Spleen (tissue), 11 donors: ENCODE data around the gene ZNF205. TPM values are rescaled to one million over a fixed set of nuclear protein-coding genes. Genes with fewer than 3 reads are reported as not detected.

ENCODE experiments used
- DNase-seq: peaks from one replicate; pipeline ENCODE4 v3.0.0-alpha.2; 2020
- H3K27ac ChIP-seq, 8 donors: fragments of 200-600 bp; sonication (generic) in 7 of 8; 1 replicate in 4 of 8; 2 replicates in 4 of 8; pipeline versions ENCODE4 v1.5.0 to v1.8.0; 2016 to 2021; ENCODE audit warnings: inconsistent platforms in 4 of 8, mild to moderate bottlenecking in 4 of 8, moderate library complexity in 1 of 8
- H3K27me3 ChIP-seq, 7 donors: fragments of 200-600 bp; sonication (generic) in 6 of 7; replicated peaks in 1 of 7; 1 replicate in 4 of 7; 2 replicates in 3 of 7; pipeline versions ENCODE4 v1.5.0 to v1.8.0; 2016 to 2021; ENCODE audit warnings: inconsistent platforms in 3 of 7, mild to moderate bottlenecking in 1 of 7
- H3K36me3 ChIP-seq, 6 donors: fragments of 200-600 bp; sonication (generic) in 5 of 6; 1 replicate in 4 of 6; 2 replicates in 2 of 6; pipeline versions ENCODE4 v1.5.0 to v1.8.0; 2016 to 2021; ENCODE audit warnings: inconsistent platforms in 2 of 6
- H3K4me1 ChIP-seq, 6 donors: fragments of 200-600 bp; sonication (generic) in 5 of 6; 1 replicate in 3 of 6; 2 replicates in 3 of 6; pipeline versions ENCODE4 v1.5.0 to v1.8.0; 2016 to 2021; ENCODE audit warnings: inconsistent platforms in 3 of 6
- H3K4me3 ChIP-seq, 8 donors: fragments of 200-600 bp; sonication (generic) in 7 of 8; 1 replicate in 4 of 8; 2 replicates in 4 of 8; pipeline versions ENCODE4 v1.5.0 to v1.8.0; 2016 to 2021; ENCODE audit warnings: inconsistent platforms in 4 of 8, mild to moderate bottlenecking in 4 of 8, moderate library complexity in 2 of 8
- H3K9me3 ChIP-seq, 8 donors: fragments of 200-600 bp; sonication (generic) in 7 of 8; 1 replicate in 4 of 8; 2 replicates in 4 of 8; pipeline versions ENCODE4 v1.5.0 to v1.8.0; 2016 to 2021; ENCODE audit warnings: inconsistent platforms in 4 of 8
- POLR2A ChIP-seq, 3 donors: fragments of 450-650 bp; IDR thresholded peaks; one replicate each; pipeline ENCODE4 v1.5.1; 2017; ENCODE audit warnings: antibody characterized with exemption in 3 of 3, mild to moderate bottlenecking in 1 of 3
- POLR2AphosphoS5 ChIP-seq, 3 donors: sonication (generic); formaldehyde crosslinking; IDR thresholded peaks; one replicate each; pipeline ENCODE4 v1.5.1; 2017; ENCODE audit warnings: antibody characterized with exemption in 3 of 3
- WGBS, 5 donors: extraction: QIAGEN DNeasy Blood & Tissue Kit in 3 of 5; methylation state at CpG; one replicate each; pipeline versions ENCODE4 v1.1.5 to v1.1.7; 2013 to 2018; 5-methylcytosine and 5-hydroxymethylcytosine counted together
- intact Hi-C: fragments of 100-400 bp; cut with DNase I; formaldehyde crosslinking; loops from one replicate; pipeline ENCODE4 v1.15.0; 2023; ENCODE audit warnings: low total_unique reads
- polyA plus RNA-seq, 3 donors: library from polyadenylated mRNA; stranded (reverse); fragments of 200-250 nt; gene quantifications; one replicate each; pipeline ENCODE4 v1.2.1, GENCODE V29; 2013
- total RNA-seq, 7 donors: library from RNA; depleted of rRNA in 3 of 7; stranded (reverse); fragments of >200 nt in 3 of 7; fragmentation: NEBNext Ultra II Directional in 4 of 7; extraction: Animal tissue kit (Norgen Biotek cat#: 25700) in 4 of 7; gene quantifications; one replicate each; pipeline versions ENCODE4 v1.1.0 to v1.2.1, GENCODE V29; 2016 to 2021
- TF ChIP-seq, protein P1 (sequence below), 11 experiments: fragments of 200-600 bp in 7 of 11; fragments of 450-650 bp in 4 of 11; sonication (generic) in 4 of 11; IDR thresholded peaks in 8 of 11; conservative IDR thresholded peaks in 3 of 11; 1 replicate in 7 of 11; 2 replicates in 4 of 11; pipeline versions ENCODE4 v1.4.0 to v1.8.0; 2016 to 2021; ENCODE audit warnings: antibody characterized with exemption in 11 of 11, inconsistent platforms in 4 of 11, mild to moderate bottlenecking in 1 of 11
- donor health status: healthy with polysubstance abuse.
- donor health status: DM: no; HTN: no; CAD: no; lungs with moderate emphysema.
- donor health status: DM: no; HTN: no; CAD: no.
- donor health status: Bipolar disorder and iron deficiency.
- donor health status: healthy.
- donor health status: DM: no; HTN: no; CAD: no.
- donor health status: DM: yes; HTN: yes; CAD: no.

The ZNF205 gene
- total and polyA plus RNA-seq, 10 donors, result 3.5 to 14.2 (median 6.1) TPM

DNA sequence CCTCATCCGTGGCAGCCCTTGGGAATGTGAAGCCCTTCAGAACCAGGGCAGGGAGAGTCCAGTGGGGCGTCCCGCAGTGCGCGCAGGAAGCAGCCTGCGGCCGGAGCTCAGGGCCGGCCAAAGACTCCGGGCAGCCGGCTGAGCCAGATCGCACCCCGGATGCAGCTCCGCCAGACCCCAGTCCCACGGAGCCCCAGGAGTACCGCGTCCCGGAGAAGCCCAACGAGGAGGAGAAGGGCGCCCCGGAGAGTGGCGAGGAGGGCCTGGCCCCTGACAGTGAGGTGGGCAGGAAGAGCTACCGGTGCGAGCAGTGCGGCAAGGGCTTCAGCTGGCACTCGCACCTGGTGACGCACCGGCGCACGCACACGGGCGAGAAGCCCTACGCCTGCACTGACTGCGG lies 6.9 kb downstream of the ZNF205 start:
- Histone ChIP-seq H3K9me3 (no peaks in the 10 kb centered on the region), H3K4me3 (no peak overlapping the region), H3K27me3 (no peaks in the 10 kb centered on the region), H3K4me1 (peaks cover 4 to 30% (median 19%) of the 10 kb centered on the region in 6 donors), H3K36me3 (peaks cover 0 to 58% (median 15%) of the 10 kb centered on the region in 6 donors), H3K27ac (no peak overlapping the region)
- no peak for DNase-seq
- intact Hi-C loops, result no loop called here
- TF ChIP-seq POLR2A (IDR thresholded peaks at IDR 0.05) (no peak), POLR2AphosphoS5 (IDR thresholded peaks at IDR 0.05) (peak in 1 of 3 donors; percentile 10)
- 94 to 97% (median 95%) methylated on average over 27 to 33 of the region's 33 CpGs for WGBS, 5 donors

DNA sequence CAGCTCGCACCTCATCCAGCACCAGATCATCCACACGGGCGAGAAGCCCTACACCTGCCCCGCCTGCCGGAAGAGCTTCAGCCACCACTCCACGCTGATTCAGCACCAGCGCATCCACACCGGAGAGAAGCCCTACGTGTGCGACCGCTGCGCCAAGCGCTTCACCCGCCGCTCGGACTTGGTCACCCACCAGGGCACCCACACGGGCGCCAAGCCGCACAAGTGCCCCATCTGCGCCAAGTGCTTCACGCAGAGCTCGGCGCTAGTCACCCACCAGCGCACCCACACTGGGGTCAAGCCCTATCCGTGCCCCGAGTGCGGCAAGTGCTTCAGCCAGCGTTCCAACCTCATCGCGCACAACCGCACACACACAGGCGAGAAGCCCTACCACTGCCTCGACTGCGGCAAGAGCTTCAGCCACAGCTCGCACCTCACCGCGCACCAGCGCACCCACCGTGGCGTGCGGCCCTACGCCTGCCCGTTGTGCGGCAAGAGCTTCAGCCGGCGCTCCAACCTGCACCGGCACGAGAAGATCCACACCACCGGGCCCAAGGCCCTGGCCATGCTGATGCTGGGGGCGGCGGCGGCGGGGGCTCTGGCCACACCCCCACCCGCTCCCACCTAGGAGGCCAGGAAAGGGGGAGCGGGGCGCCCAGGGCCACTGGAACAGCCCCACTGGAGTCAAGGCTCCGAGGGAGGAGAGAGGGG lies 7.5 kb downstream of the ZNF205 start:
- DNase-seq, result no peak
- H3K9me3 ChIP-seq, result no peaks in the 10 kb centered on the region
- no peak overlapping the region for H3K27ac ChIP-seq
- peaks cover 0 to 55% (median 15%) of the 10 kb centered on the region in 6 donors for H3K36me3 ChIP-seq
- intact Hi-C loops, result no loop called here
- no peak overlapping the region for H3K4me3 ChIP-seq
- H3K4me1 ChIP-seq, result peaks cover 5 to 30% (median 21%) of the 10 kb centered on the region in 6 donors
- TF ChIP-seq, protein P1, sequence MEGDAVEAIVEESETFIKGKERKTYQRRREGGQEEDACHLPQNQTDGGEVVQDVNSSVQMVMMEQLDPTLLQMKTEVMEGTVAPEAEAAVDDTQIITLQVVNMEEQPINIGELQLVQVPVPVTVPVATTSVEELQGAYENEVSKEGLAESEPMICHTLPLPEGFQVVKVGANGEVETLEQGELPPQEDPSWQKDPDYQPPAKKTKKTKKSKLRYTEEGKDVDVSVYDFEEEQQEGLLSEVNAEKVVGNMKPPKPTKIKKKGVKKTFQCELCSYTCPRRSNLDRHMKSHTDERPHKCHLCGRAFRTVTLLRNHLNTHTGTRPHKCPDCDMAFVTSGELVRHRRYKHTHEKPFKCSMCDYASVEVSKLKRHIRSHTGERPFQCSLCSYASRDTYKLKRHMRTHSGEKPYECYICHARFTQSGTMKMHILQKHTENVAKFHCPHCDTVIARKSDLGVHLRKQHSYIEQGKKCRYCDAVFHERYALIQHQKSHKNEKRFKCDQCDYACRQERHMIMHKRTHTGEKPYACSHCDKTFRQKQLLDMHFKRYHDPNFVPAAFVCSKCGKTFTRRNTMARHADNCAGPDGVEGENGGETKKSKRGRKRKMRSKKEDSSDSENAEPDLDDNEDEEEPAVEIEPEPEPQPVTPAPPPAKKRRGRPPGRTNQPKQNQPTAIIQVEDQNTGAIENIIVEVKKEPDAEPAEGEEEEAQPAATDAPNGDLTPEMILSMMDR (IDR thresholded peaks at IDR 0.05 in 8 of 11, conservative IDR thresholded peaks at IDR 0.05 in 3 of 11), result no peak
- no peak for TF ChIP-seq POLR2A (IDR thresholded peaks at IDR 0.05)
- TF ChIP-seq POLR2AphosphoS5 (IDR thresholded peaks at IDR 0.05), result peak in 1 of 3 donors; percentile 8
- no peaks in the 10 kb centered on the region for H3K27me3 ChIP-seq
- WGBS, 5 donors, result 93 to 96% (median 94%) methylated on average over 24 to 57 of the region's 57 CpGs

GRCh38 chr16:3120435-3120834 lies 8.0 kb downstream of the ZNF205 start:
- WGBS, 5 donors, result 83 to 95% (median 91%) methylated on average over 10 to 16 of the region's 16 CpGs
- Histone ChIP-seq H3K4me1 (peaks cover 9 to 35% (median 25%) of the 10 kb centered on the region in 6 donors), H3K4me3 (no peak overlapping the region), H3K9me3 (no peaks in the 10 kb centered on the region), H3K36me3 (peaks cover 0 to 49% (median 15%) of the 10 kb centered on the region in 6 donors), H3K27ac (no peak overlapping the region), H3K27me3 (no peaks in the 10 kb centered on the region)
- TF ChIP-seq, protein P1 (IDR thresholded peaks at IDR 0.05 in 8 of 11, conservative IDR thresholded peaks at IDR 0.05 in 3 of 11), result no peak
- DNase-seq, result no peak
- intact Hi-C loops, result no loop called here

DNA sequence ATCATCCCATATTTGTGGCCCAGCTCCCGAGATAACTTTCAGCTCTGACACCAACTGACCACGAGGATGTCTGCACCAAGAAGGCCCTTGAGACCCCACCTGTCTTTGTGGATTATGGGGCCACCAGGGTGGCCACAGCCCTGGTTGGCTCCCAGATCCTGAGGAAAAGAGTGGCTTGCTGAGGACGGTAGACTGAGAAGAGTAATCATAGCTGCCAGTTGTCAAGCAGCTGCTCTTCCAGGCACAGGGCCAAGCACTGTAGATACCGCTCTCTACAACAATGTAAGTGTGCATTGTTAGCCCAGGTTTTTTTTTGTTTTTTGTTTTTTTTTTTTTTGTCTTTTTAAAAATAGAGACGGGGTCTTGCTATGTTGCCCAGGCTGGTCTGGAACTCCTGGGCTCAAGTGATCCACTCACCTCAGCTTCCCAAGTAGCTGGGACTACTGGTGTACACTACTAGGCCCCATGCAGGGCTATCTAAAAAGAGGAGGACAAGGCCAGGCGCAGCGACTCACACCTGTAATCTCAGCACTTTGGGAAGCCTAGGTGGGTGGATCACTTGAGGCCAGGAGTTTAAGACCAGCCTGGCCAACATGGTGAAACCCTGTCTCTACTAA lies 9.6 kb downstream of the ZNF205 start:
- DNase-seq, result no peak
- 69 to 84% (median 78%) methylated on average over 7 of the region's 7 CpGs for WGBS, 5 donors
- Histone ChIP-seq H3K4me3 (no peak overlapping the region), H3K27me3 (no peaks in the 10 kb centered on the region), H3K36me3 (peaks cover 0 to 34% (median 15%) of the 10 kb centered on the region in 6 donors), H3K9me3 (no peaks in the 10 kb centered on the region), H3K27ac (peak overlapping the region in 2 of 8 donors; percentile 8 to 47), H3K4me1 (peaks cover 9 to 51% (median 26%) of the 10 kb centered on the region in 6 donors)
- no peak for TF ChIP-seq POLR2AphosphoS5 (IDR thresholded peaks at IDR 0.05)
- TF ChIP-seq, protein P1 (IDR thresholded peaks at IDR 0.05 in 8 of 11, conservative IDR thresholded peaks at IDR 0.05 in 3 of 11), result no peak
- no peak for TF ChIP-seq POLR2A (IDR thresholded peaks at IDR 0.05)
- intact Hi-C loops, result no loop called here
